HG03025 (cell line): ENCODE measurements around the gene TMPRSS11A.

Experiments
- ATAC-seq: cut with Tn5 transposase; IDR thresholded peaks from one replicate; pipeline ENCODE4 v1.9.1; 2021; ENCODE audit warnings: mild to moderate bottlenecking, moderate library complexity; ENCODE audit not compliant: unreplicated experiment, low FRiP score

The TMPRSS11A gene

DNA sequence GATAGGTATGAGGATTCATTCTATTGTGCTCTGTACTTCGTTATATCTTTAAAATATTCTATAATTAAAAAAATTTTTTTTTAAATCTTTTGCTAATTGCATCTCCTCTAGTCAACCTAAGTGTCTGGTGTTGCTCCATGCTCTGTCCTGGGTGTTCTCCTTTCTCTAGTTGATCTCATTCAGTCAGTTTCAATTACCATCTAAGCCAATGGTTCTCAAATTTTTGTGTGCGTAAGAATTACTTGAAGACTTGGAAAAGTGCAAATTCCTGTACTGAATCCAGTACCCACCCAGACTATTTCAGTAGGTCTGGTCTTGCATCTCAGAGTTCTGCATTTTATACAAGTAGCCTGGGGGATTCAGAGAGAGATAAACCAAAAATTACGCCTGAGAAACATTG is 86.2 kb downstream of the TMPRSS11A start:
- no peak for ATAC-seq

DNA sequence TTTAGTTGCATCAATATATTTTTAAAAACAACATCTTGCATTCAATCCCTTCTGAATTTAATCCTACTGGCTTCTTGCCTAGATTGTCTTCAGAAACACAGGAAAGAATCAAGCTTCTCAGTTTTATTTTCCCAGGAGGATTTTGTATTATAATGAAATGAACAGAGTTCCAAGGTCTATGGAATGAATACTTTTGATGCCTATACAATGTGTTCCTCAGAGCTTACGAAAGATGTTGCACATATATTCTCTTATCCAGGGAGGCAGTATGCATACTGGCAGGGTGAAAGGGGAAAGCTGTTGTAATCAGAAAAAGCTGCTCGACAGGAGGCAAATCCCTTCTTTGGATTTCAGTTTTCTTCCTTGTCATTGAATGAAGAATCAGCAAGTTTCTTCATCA is 88.3 kb downstream of the TMPRSS11A start:
- no peak for ATAC-seq

DNA sequence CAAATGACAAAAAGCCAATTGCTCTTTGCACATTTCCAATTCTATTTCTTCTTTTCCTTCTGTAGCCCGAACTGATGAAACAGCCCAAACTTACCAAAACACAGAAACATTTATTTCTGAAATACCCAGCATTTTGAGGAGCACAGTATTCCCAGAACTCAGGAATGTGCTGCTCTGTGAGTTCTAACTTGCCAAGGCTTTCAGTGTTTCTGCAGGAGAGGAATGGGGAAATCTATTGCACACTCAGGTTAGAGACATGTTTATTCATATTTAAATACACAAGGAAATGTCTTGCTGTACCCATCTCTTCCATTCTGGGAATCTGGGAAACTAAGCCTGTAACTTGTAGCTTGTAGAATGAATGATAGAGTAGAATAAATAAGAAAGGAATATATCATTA is 90.2 kb downstream of the TMPRSS11A start:
- ATAC-seq, result no peak

DNA sequence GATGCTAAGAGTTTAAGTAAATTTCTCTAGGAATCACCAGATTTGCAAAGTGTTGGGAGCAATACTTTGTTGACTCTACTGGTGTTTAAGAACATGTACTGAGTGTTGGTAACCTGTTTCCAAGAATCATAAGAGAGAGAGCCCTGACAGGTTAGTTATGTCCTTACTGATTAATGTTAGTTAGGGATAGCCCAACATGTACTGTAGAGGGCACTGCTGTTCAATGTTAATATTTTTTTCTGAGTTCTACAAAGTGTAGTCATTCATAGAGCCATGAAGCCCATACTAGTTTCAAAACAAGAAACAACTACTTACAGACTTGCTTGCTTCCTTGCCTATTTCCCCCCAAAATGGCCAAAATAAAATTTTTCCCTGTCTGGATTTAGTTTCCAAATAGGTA is 91.4 kb downstream of the TMPRSS11A start:
- no peak for ATAC-seq

DNA sequence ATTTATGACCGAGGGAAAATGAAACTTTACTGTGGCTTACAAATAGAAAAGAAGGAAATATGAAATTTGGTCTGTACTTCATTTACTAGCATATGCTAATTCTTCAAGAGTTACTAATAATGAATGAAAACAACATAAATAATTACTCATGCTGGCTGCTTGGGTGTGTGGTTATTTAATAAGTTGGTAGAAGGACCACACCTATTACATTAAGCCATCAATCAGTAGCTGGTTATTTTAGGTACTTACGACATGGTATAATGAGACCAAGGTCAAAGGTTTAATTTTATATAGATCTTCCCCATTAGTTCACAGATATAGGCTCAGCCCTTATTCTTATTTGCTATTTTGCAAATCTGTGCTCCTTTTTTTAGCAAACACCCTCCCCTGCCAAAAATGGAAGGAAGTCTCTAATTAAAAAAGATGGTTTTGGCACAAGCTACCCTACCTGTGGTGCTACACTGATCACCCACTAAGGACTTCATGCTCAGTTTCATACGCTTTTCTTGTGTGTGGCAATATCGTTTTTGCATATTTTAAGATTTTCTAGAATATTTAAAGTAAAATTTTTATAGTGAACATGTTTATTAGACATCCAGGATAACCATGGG is 93.6 kb downstream of the TMPRSS11A start:
- ATAC-seq, result no peak

DNA sequence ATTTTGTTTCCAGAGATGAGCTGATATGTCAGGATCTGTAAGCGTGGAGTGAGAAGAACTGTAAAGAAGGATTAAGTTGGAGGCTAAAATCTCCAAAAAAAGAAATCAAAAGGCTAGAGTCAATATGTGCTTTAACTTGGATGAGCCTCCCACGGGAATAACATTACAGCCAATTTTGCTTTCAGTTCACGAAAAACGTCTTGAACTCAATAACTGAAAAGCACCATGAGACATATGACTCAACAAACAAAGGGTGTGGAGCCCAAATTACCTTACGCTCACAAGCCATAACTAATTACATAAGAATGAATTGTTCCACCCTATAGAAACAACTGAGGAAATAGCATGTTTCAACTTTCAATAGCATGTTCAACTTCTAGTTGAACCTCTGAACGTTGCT is 101.8 kb downstream of the TMPRSS11A start:
- ATAC-seq, result no peak
